Embryonic facial prominence (tissue), 1 donor: ENCODE measurements around the gene AKNAD1.

Experiments used
- DNase-seq: peaks from one replicate; pipeline ENCODE4 v3.0.0-alpha.2; 2016; ENCODE audit errors: extremely low spot score

The AKNAD1 gene

DNA sequence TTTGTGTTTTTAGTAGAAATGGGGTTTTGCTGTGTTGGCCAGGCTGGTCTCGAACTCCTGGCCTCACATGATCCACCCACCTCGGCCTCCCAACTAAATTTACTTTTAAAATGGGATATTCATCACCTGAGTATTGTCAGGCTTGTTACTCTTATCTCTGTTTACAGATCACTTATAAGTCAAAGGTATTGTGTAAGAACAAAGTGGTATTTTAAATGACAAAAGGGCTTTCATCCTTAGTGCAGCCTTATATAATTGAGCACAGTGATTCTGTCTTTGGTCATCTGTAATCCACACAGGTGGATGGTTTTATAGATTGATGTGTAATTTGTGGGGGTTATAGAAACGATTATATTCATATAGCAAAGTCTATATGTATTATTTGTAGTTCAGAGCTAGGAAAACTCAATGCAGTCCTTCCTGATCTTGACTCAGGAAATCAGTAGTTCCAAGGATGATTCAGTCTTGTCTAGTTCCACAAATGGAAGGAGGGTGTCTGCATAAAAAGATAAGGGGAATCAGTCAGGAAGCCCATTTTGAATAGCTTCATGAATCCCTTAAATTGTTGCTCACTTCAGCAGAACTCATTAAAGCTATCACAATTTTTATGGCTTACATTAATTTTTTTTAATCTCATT, 75.8 kb downstream of the AKNAD1 start:
- DNase-seq = no peak

- no peak for DNase-seq
Measured at GRCh38 chr1:108779455-108779854, 77.4 kb downstream of the AKNAD1 start.

DNA sequence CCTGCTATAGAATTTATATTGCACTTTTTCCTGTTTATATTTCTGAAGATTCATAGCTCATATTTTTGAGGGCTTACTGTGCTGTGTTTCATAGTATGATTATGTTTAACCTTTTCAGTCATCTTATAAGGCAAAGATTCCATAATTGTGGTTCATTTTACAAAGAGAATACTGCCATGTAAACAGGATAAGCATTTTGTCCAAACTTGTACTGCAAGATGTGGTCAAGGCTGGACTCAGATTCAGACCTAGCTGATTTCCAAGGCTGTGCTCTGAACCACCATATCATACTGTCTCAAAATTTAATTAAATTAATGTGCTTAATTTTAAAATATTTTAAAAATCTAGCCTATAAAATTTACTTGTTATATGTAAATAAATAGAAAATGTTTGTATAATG, 79.1 kb downstream of the AKNAD1 start:
- DNase-seq = no peak

- DNase-seq = no peak
Measured at GRCh38 chr1:108767708-108768107, 89.2 kb downstream of the AKNAD1 start.

DNA sequence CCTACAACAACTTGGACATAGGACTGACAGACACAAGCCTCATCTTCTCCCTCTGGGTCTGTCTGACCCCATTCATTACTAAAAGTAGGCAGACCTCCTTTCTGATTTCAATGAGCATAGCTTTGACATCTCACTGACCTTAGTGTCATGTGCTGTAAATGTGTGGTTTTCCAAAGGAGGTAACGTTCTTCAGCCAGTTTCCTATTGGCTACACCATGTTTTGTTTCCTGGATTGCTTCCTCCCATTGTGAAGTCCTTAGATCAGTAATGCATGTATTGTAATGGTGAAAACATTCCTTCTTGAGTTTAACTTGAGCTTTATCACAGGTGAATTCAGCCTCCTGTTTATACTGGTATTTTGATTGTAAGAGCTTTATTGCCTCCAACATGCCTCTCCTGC, 89.8 kb downstream of the AKNAD1 start:
- no peak for DNase-seq
